OCI-LY7 (cell line): ENCODE data around the gene RFX7.

Experiments used
- EZH2phosphoT487 ChIP-seq: fragments of 200-600 bp; sonication (generic); IDR thresholded peaks from 2 replicates; pipeline ENCODE4 v1.6.1; 2018; ENCODE audit warnings: low read depth, borderline replicate concordance, mild to moderate bottlenecking, mixed run types, antibody characterized with exemption, low read length, moderate library complexity, mixed read lengths
- TF ChIP-seq, protein P1 (sequence below): fragments of 200-600 bp; sonication (generic); conservative IDR thresholded peaks from 2 replicates; pipeline ENCODE4 v1.5.1; 2014; ENCODE audit warnings: mild to moderate bottlenecking, antibody characterized with exemption, low read length, moderate library complexity, mixed read lengths

DNA sequence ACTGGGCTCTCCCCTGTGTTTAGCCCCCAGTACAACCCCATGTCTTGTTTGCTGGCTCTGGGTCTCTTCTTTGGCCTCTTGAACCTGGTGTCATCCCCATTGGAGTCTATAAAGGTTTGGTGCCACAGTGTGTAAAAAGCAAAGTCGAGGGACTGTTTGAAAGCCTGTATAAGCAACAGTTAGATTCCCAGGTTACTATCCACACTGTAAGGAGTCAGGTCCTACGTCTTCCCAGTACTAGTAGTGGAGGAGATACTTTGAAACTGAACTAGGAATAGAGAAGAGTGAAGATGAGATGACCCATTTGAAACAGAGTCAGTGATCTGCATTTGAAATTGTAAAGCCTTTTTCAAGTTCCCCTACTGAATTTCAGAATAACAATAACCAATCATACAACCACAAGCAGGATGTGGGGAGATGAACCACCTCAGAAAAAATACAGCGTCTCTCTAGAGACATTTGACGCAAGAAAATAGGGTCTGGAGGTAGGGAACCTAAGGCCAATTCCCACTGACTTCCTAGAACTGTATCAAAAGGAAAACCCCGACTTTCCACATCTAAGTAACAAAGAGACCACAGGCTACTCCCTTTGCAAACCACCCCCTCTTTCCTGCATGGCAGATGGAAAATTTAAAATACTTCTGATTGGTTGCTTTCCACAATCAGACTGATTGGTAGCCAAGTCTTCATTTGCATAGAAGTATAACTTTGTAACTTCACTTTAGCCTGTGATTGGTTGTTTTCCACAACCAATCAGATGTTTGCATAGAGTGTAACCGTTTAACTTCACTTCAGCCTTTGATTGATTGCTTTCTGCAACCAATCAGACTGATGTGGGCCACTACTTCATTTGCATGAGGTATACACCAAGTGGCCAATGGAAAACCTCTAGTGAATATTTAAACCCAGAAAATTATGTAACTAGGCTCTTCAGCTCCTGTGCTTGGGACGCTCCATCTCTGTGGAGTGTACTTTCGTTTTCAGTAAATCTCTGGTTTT lies 200.4 kb downstream of the RFX7 start:
- TF ChIP-seq, protein P1, sequence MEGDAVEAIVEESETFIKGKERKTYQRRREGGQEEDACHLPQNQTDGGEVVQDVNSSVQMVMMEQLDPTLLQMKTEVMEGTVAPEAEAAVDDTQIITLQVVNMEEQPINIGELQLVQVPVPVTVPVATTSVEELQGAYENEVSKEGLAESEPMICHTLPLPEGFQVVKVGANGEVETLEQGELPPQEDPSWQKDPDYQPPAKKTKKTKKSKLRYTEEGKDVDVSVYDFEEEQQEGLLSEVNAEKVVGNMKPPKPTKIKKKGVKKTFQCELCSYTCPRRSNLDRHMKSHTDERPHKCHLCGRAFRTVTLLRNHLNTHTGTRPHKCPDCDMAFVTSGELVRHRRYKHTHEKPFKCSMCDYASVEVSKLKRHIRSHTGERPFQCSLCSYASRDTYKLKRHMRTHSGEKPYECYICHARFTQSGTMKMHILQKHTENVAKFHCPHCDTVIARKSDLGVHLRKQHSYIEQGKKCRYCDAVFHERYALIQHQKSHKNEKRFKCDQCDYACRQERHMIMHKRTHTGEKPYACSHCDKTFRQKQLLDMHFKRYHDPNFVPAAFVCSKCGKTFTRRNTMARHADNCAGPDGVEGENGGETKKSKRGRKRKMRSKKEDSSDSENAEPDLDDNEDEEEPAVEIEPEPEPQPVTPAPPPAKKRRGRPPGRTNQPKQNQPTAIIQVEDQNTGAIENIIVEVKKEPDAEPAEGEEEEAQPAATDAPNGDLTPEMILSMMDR = no peak
- no peak for TF ChIP-seq EZH2phosphoT487
